ENCODE results near the gene TIGIT.

TIGIT gene

DNA sequence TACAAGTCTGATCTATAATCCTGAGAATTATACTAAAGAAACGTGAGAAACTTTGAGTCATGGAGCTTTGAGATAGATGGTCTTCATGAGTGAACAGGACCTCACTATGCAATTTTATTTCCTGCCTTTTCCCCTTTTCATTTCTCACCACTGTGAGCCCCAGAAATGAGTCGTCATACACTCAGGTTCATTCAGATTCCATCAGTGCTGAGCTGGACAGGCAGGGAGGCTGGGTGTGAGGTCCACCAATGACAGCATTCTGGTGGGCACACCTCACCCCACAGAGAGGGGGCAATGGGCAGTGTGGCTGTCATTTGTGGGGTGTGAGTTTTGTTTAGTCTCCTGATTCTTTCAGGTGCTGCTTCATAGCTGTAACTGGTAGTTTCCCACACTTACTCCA lies 16.9 kb downstream of the TIGIT start:
- DNase-seq (ENCODE audit: insufficient read length, low spot score), result no peak
- no peak for TF ChIP-seq CTCF (IDR thresholded peaks at IDR 0.05; ENCODE audit: insufficient read depth, missing control alignments)
- no peak for FAIRE-seq

DNA sequence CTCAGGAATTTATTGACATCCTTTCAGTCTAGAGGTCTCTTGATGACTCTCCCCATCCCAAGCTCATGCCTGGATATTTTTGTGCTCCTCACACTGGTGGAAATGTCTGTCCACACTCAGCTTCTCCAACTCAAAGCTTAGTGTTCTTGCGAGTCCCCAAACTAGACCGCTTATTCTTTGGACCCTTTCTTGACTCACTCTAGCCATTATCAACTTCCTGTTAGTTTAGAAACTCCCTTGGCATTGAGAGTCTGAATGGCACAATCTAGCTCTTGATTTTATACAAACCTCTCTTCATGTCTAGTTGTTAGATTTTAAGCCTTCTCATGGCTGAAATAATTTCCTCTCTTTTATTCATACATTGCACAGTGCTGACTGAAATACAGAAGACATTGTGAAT lies 19.6 kb downstream of the TIGIT start:
- DNase-seq (ENCODE audit: insufficient read length, low spot score), result no peak
- no peak for FAIRE-seq
- no peak for TF ChIP-seq CTCF (IDR thresholded peaks at IDR 0.05; ENCODE audit: insufficient read depth, missing control alignments)

DNA sequence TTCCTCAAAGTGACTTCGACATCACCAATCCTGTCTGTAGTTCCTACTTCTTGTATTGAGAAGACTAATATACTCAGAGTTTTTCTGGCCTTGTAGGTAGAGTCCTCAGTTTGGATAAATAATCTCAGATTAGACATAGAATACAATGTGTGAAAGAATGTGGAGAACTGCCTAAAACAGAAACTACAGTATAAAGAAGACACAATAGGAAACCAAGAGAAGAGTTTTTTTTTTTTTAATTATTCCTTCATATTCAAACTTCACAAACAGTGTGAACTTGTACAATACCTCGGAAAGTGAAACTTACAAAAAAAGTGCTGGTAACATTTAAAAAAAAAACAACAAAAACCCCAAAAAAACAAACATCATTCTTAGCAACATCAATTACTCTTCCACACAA lies 20.5 kb downstream of the TIGIT start:
- no peak for FAIRE-seq
- no peak for TF ChIP-seq CTCF (IDR thresholded peaks at IDR 0.05; ENCODE audit: insufficient read depth, missing control alignments)

DNA sequence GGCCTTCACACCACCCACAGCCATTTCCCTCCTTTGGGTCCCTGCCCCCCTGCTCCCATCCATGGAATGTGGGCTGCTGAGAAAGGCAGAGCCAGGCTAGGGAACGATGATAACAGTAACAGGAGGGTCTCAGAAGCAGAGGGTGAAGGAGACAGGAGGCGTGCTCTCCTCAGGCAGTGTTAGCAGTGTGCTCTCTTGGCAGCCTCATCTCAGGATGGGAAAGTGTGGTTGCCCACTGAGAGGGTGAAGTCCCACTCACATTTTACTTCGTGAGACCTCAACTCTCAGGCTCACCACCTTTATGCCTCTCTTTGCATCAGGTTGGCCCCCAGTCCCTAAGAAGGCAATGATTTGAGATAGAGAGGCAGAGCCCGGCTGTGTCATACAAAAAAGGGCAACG lies 24.5 kb downstream of the TIGIT start:
- TF ChIP-seq CTCF (IDR thresholded peaks at IDR 0.05; ENCODE audit: insufficient read depth, missing control alignments), result no peak

More for the DNA sequence above, 20.5 kb downstream of the TIGIT start:
- DNase-seq (ENCODE audit: insufficient read length, low spot score), result no peak

DNA sequence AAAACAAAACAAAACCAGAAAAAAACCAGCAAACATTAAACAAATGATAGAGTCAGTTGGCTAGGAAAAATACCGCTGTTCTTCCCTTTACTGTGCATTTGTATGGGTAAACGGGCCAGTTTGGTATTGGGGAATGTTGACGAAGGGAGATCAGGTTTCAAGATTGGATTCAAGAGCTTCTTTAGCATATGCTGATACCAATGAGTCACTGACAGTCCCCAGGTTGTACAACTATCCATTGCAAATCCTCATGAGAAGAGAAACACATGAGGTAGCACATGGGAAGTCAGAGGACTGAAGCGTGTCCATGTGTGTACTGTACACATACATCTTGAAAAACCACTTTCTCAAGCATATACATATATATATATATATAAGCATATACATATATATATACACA lies 25.6 kb downstream of the TIGIT start:
- TF ChIP-seq CTCF (IDR thresholded peaks at IDR 0.05; ENCODE audit: insufficient read depth, missing control alignments), result no peak
- DNase-seq (ENCODE audit: insufficient read length, low spot score) (no peak), FAIRE-seq (no peak)

More for the DNA sequence above, 24.5 kb downstream of the TIGIT start:
- DNase-seq (ENCODE audit: insufficient read length, low spot score) (no peak), FAIRE-seq (no peak)

- DNase-seq (ENCODE audit: insufficient read length, low spot score) (no peak), FAIRE-seq (no peak)
- TF ChIP-seq CTCF (IDR thresholded peaks at IDR 0.05; ENCODE audit: insufficient read depth, missing control alignments), result no peak
Observed at GRCh38 chr3:114320246-114320645, 26.4 kb downstream of the TIGIT start.

DNA sequence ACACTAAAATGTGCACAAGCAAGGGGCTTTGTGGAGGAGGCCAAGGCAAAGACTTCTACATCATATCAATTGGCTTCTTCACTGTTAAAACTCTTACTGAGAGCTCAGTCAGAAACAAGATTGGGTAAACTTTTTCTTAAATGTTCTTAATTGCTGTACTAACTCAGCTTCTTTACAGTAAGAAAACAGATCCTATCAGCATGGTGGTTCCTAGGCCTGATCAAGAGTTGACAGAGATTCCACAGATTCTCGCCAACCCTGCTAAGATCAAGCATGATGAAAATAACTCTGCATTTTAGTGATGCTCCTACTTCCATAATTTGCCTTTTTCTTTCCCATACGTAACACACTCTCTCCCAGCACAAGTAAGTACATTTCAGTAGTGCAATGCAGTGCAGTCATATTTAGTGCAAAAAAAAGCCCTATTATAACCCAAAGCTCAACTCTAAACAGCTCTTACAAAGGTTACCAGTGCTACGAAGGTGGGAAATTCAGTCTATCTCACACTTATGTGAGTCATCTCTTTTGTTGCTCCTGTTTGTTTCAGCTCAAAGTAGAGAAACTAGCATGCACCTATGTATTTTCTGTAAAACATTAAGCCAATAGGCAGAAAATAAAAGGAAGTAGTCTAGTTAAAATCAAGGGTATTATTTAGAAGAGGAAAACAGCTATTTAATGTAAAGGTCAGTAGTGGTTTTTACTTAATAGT lies 29.9 kb downstream of the TIGIT start:
- TF ChIP-seq CTCF (IDR thresholded peaks at IDR 0.05; ENCODE audit: insufficient read depth, missing control alignments), result no peak
- no peak for DNase-seq (ENCODE audit: insufficient read length, low spot score)
- no peak for FAIRE-seq
